Brain microvascular endothelial cell (primary cell): ENCODE measurements around the gene LNX2.

ENCODE experiments used
- DNase-seq: peaks from one replicate; pipeline ENCODE4 v3.0.0-alpha.2; 2020
- H3K27ac ChIP-seq: fragments of 250-450 bp; sonication (Bioruptor Pico); 2 replicates; pipeline ENCODE4 v1.5.1; 2020; ENCODE audit warnings: mild to moderate bottlenecking, moderate library complexity
- H3K27me3 ChIP-seq: fragments of 250-450 bp; sonication (Bioruptor Pico); replicated peaks from 2 replicates; pipeline ENCODE4 v1.5.1; 2020; ENCODE audit warnings: mild to moderate bottlenecking
- H3K36me3 ChIP-seq: fragments of 250-450 bp; sonication (Bioruptor Pico); replicated peaks from 2 replicates; pipeline ENCODE4 v1.5.1; 2020; ENCODE audit warnings: mild to moderate bottlenecking
- H3K4me3 ChIP-seq: 2 replicates; pipeline ENCODE4 v1.5.1; 2011; ENCODE audit warnings: low read depth, mild to moderate bottlenecking, control low read depth, low read length, moderate library complexity
- CTCF ChIP-seq: IDR thresholded peaks from 2 replicates; pipeline ENCODE4 v1.5.1; 2011; ENCODE audit warnings: low read depth, mild to moderate bottlenecking, moderate library complexity, low read length, control low read depth, inconsistent platforms; ENCODE audit errors: missing control alignments
- in situ Hi-C: cut with HindIII; loops from 2 replicates; pipeline ENCODE4 v1.10.0; 2017; ENCODE audit warnings: low sequenced_read_pairs, low pct_ligation_motif_present

The LNX2 gene

GRCh38 chr13:27624071-27624470 lies 3.7 kb upstream of the LNX2 start:
- Histone ChIP-seq H3K36me3 (peaks cover 6% of the 10 kb centered on the region), H3K27ac (no peak overlapping the region), H3K27me3 (no peaks in the 10 kb centered on the region), H3K4me3 (no peak overlapping the region)
- no peak for TF ChIP-seq CTCF
- in situ Hi-C loops = no loop called here
- no peak for DNase-seq

GRCh38 chr13:27622881-27623280 lies 2.6 kb upstream of the LNX2 start:
- Histone ChIP-seq H3K36me3 (peaks cover 6% of the 10 kb centered on the region), H3K27ac (no peak overlapping the region), H3K27me3 (no peaks in the 10 kb centered on the region), H3K4me3 (peak overlapping the region; percentile 79)
- DNase-seq = no peak
- in situ Hi-C loops = no loop called here
- no peak for TF ChIP-seq CTCF

- Histone ChIP-seq H3K27ac (peak overlapping the region; percentile 60), H3K36me3 (peaks cover 6% of the 10 kb centered on the region), H3K4me3 (peak overlapping the region; percentile 79), H3K27me3 (no peaks in the 10 kb centered on the region)
- in situ Hi-C loops = no loop called here
- no peak for DNase-seq
- peak; percentile 53 for TF ChIP-seq CTCF
Observed at GRCh38 chr13:27622102-27622820, 1.9 kb upstream of the LNX2 start.

- Histone ChIP-seq H3K4me3 (peak within 1 kb of the TSS; percentile 79), H3K36me3 (peaks cover 6% of the 10 kb centered on the region), H3K27ac (peak within 1 kb of the TSS; percentile 60), H3K27me3 (no peaks in the 10 kb centered on the region)
- TF ChIP-seq CTCF = no peak
- in situ Hi-C loops = no loop called here
- DNase-seq = peak; percentile 51
Observed at GRCh38 chr13:27621366-27622101, 1.2 kb upstream of the LNX2 start, which contains the start of gene POLR1D. POLR1D (plus strand) TSS chr13:27621892; CDS start chr13:27621984, 92 bp downstream.

- Histone ChIP-seq H3K27ac (peak overlapping the region; percentile 52), H3K36me3 (peaks cover 6% of the 10 kb centered on the region), H3K27me3 (no peaks in the 10 kb centered on the region), H3K4me3 (peak overlapping the region; percentile 79)
- no peak for DNase-seq
- in situ Hi-C loops = no loop called here
- TF ChIP-seq CTCF = no peak
Observed at GRCh38 chr13:27621116-27621365, 712 bp upstream of the LNX2 start.
